ENCODE results near the gene RIMKLA.

RIMKLA gene

DNA sequence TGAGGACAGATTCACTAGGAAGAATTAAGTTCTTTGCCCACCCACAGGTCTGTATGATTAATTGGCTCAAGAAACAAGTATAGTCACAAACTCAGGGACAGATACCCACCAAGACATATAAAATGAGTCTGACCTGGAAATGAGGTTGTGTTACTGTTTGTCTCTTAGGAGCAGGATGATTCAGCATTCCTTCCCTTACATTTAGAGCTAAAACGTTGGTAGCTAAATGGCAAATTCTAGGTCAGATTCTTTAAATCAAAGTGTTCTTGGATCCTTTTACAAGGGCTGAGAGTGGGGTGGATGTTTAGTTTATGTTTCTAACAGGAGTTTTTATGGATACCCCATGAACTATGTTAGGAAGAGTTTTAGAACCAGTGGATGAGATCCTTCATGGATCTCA is 4.7 kb downstream of the RIMKLA start:
- TF ChIP-seq YY1 (IDR thresholded peaks at IDR 0.05; ENCODE audit: low read depth) (no peak), ZBTB7A (IDR thresholded peaks at IDR 0.05; ENCODE audit: low read depth) (no peak), RAD21 (IDR thresholded peaks at IDR 0.05; ENCODE audit: low read depth) (no peak), TAF1 (IDR thresholded peaks at IDR 0.05; ENCODE audit: low read depth) (no peak)
- TF ChIP-seq, protein P1, sequence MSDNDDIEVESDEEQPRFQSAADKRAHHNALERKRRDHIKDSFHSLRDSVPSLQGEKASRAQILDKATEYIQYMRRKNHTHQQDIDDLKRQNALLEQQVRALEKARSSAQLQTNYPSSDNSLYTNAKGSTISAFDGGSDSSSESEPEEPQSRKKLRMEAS (IDR thresholded peaks at IDR 0.05) = no peak

DNA sequence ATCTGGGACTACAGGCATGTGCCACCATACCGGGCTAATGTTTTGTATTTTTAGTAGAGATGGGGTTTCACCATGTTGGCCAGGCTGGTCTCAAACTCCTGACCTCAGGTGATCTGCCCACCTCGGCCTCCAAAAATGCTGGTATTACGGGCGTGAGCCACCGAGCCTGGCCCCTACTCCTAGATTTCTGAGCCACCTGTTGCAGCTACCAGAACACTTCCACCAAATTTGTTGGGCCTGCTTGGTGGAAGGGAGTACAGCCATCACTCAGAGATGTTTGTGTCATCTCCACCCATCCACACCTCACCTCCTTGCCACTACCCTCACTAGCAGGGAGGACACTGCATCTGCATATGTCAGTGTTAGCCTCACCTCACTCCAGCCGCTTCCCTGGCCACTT is 5.5 kb downstream of the RIMKLA start:
- TF ChIP-seq CEBPB (IDR thresholded peaks at IDR 0.05) (no peak), FOXM1 (IDR thresholded peaks at IDR 0.05; ENCODE audit: borderline replicate concordance, low read depth) (no peak), CREB1 (IDR thresholded peaks at IDR 0.05; ENCODE audit: low read depth) (no peak), TEAD4 (IDR thresholded peaks at IDR 0.05) (no peak), RAD21 (IDR thresholded peaks at IDR 0.05; ENCODE audit: low read depth) (no peak), YY1 (IDR thresholded peaks at IDR 0.05; ENCODE audit: low read depth) (no peak)
- TF ChIP-seq, protein P2, sequence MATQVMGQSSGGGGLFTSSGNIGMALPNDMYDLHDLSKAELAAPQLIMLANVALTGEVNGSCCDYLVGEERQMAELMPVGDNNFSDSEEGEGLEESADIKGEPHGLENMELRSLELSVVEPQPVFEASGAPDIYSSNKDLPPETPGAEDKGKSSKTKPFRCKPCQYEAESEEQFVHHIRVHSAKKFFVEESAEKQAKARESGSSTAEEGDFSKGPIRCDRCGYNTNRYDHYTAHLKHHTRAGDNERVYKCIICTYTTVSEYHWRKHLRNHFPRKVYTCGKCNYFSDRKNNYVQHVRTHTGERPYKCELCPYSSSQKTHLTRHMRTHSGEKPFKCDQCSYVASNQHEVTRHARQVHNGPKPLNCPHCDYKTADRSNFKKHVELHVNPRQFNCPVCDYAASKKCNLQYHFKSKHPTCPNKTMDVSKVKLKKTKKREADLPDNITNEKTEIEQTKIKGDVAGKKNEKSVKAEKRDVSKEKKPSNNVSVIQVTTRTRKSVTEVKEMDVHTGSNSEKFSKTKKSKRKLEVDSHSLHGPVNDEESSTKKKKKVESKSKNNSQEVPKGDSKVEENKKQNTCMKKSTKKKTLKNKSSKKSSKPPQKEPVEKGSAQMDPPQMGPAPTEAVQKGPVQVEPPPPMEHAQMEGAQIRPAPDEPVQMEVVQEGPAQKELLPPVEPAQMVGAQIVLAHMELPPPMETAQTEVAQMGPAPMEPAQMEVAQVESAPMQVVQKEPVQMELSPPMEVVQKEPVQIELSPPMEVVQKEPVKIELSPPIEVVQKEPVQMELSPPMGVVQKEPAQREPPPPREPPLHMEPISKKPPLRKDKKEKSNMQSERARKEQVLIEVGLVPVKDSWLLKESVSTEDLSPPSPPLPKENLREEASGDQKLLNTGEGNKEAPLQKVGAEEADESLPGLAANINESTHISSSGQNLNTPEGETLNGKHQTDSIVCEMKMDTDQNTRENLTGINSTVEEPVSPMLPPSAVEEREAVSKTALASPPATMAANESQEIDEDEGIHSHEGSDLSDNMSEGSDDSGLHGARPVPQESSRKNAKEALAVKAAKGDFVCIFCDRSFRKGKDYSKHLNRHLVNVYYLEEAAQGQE (IDR thresholded peaks at IDR 0.05; ENCODE audit: low read depth) = no peak

DNA sequence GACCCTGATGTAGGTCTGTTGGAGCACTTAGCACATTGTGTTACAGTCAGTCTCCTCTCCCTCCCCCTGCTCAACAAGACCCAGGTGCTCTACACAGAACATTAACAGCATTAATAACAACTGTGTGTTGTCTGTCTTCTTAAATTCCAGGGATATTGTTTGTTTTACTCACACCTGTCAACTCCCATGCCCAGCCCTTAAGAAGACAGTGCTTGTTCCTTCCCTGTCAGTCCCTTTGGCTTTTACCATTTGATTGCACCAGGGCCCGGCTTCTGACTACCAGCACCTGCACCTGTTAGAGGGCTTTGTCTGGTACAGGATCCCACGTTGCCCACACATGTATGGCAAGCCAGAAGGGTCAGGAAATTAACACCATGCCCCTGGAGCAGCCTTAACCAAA is 11.7 kb downstream of the RIMKLA start:
- no peak for TF ChIP-seq TAF1 (IDR thresholded peaks at IDR 0.05; ENCODE audit: low read depth)
- TF ChIP-seq CEBPB (IDR thresholded peaks at IDR 0.05) = no peak
- no peak for TF ChIP-seq YY1 (IDR thresholded peaks at IDR 0.05; ENCODE audit: low read depth)
- no peak for TF ChIP-seq NFIC (IDR thresholded peaks at IDR 0.05)
- no peak for TF ChIP-seq EGR1 (IDR thresholded peaks at IDR 0.05)
- TF ChIP-seq, protein P1 (IDR thresholded peaks at IDR 0.05) = no peak
- no peak for TF ChIP-seq RAD21 (IDR thresholded peaks at IDR 0.05; ENCODE audit: low read depth)
- TF ChIP-seq, protein P3, sequence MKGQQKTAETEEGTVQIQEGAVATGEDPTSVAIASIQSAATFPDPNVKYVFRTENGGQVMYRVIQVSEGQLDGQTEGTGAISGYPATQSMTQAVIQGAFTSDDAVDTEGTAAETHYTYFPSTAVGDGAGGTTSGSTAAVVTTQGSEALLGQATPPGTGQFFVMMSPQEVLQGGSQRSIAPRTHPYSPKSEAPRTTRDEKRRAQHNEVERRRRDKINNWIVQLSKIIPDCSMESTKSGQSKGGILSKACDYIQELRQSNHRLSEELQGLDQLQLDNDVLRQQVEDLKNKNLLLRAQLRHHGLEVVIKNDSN (IDR thresholded peaks at IDR 0.05) = no peak
- TF ChIP-seq, protein P2 (IDR thresholded peaks at IDR 0.05; ENCODE audit: low read depth) = no peak

DNA sequence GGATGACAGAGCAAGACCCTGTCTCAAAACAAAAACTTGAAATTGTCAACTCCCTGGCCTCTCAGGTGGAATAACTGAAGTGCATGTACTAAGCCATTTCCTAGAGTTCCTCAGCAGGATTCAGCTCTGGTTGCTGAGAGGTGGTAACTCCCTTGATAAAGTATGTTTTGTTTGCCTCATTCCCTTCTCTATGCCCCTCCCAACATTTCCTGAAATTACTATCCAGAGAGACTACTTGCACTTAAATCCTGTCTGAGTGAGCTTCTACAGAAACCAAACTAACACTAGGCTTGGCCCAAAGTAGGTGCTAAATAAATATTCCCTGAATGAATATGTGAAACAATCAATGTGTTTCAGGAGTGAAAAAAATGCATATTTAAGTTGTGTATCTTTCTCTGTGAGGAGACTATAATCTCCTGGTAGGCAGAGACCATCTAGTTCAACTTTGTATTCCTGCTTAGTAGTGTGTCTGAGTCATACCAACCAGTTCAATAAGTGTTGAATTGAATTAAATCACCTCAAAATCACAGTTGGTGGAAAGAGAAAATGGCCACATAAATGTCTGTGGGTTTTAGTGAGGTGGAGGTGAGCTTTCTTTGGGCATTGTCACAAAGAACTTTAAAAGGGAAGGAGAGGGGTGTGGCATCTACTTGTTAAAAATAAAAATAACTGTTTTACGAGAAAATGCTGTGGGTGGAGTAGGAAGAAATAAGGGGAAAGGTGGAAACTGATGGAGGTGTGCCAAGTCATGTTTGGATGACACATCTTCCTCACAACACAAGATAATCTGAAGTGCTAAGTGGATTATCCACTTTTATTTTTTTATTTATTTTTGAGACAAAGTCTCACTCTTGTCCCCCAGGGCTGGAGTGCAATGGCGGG is 12.6 kb downstream of the RIMKLA start:
- TF ChIP-seq, protein P2 (IDR thresholded peaks at IDR 0.05; ENCODE audit: low read depth) = no peak
- TF ChIP-seq RAD21 (IDR thresholded peaks at IDR 0.05; ENCODE audit: low read depth) (no peak), FOXM1 (IDR thresholded peaks at IDR 0.05; ENCODE audit: borderline replicate concordance, low read depth) (no peak), CREB1 (IDR thresholded peaks at IDR 0.05; ENCODE audit: low read depth) (no peak), EGR1 (IDR thresholded peaks at IDR 0.05) (no peak), EP300 (IDR thresholded peaks at IDR 0.05; ENCODE audit: borderline replicate concordance) (no peak), TEAD4 (IDR thresholded peaks at IDR 0.05) (no peak)

DNA sequence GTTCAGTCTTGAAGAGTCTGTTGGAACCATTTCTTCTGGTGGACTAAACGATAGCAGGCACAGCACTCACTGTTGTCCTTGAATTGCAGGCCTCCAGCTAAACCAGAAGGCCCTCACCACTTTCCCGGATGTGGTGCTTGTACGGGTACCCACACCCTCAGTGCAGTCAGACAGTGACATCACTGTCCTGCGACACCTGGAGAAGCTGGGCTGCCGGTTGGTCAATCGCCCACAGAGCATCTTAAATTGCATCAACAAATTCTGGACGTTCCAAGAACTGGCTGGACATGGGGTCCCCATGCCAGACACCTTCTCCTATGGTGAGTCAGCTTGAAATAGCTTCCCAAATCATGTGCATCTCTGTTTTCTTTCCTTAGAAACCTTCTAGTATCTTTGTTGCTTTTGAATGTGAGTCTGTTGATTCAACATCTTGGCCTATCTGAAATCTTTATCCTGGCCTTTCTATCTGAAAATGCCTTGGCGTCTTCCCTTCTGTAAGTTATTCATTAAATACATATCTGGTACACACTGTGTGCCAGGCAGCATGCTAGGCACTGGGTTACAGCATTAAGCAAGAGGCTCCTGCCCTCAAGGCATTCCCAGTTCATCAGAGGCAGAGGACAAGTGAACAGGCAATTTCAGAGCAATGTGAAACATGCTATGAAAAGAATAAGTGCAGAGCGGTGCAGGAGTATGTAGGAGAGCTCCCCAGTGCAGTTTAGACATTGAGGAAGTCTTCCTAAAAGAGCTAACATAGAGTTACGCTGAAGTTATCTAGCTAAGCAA is 18.9 kb downstream of the RIMKLA start:
- TF ChIP-seq ZBTB7A (IDR thresholded peaks at IDR 0.05; ENCODE audit: low read depth) (no peak), FOXM1 (IDR thresholded peaks at IDR 0.05; ENCODE audit: borderline replicate concordance, low read depth) (no peak), NFIC (IDR thresholded peaks at IDR 0.05) (no peak), YY1 (IDR thresholded peaks at IDR 0.05; ENCODE audit: low read depth) (no peak), CEBPB (IDR thresholded peaks at IDR 0.05) (no peak), TAF1 (IDR thresholded peaks at IDR 0.05; ENCODE audit: low read depth) (no peak), TCF12 (IDR thresholded peaks at IDR 0.05; ENCODE audit: low read depth) (no peak), EP300 (IDR thresholded peaks at IDR 0.05; ENCODE audit: borderline replicate concordance) (no peak), CREB1 (IDR thresholded peaks at IDR 0.05; ENCODE audit: low read depth) (no peak)
- TF ChIP-seq, protein P3 (IDR thresholded peaks at IDR 0.05) = no peak

All from Ishikawa (cell line).